ENCODE results near the gene FAM25A.

FAM25A gene

DNA sequence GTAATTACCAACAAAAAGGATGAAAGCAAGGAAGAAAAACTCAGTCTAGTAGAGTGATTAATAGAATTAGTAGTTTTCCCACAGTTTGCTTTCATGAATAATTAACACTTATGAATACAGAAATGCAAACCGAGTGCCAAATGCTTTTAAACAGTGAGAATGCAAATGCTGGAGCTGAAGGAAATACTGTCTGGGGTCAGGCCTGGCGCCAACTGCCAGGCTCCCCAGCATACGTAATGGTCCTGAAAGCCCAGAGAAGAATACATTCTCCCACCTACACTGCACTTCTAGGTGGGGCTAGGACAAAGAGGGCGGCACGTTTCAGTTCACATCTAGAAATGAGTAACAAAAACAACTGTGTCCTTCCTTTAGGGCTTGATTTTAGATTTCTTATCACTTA is 44.6 kb downstream of the FAM25A start:
- DNase-seq (ENCODE audit: low spot score) = no peak

DNA sequence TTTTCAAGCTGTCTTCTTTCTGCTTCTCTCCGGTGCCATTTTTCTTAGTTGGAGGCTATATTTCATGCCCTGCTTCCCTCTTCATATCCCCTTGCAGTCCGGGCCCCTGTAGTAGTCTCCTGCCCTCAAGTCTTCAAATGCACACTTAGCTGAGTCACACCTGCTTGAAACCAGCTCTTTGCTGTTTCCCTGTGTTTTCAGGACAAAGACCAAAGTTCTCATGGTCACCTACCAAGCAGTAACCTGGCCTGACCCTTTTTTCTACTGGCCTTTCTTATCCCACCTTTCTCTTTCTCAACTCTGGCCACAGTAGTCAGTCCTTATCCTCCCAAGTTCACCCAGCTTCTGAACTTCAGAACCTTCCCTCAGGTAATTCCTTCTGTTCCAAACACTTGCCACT is 46.1 kb downstream of the FAM25A start:
- no peak for DNase-seq (ENCODE audit: low spot score)

DNA sequence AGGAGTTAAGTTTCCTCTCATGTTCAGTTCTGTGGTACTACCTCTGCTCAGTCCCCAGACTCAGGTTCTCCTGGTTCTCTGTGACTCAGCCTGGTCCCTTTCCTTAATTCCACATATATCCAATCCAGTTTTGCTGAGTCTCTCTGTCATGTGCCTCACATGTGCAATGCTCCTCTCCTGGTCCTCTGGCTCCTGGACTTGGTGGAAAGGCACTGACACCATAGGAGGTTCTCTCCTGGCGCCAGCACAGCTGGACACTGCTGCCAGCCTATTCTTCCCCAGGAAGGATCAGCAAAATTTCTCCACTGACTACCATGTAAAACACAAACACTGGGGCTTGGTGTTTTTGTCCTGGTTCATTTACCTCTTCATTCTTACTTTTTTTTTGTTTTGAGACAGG is 46.8 kb downstream of the FAM25A start:
- no peak for DNase-seq (ENCODE audit: low spot score)

DNA sequence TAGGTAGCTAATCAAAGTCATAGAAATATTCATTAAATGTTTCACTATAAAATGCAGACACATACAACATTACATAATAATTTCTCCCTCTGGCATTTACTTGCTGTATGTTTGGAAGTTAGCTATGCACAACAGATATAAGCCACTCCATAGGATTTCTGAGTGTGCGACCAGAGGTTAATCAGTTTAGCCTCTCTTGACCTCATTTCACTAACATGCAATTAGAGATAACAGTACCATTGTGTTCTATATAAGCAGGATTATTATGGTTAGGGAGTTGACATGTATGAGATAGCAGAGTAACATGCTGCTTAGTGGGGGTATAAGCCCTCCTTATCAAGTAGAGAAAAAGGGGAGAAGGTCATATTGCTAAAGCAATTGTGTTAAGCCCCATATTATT is 48.2 kb downstream of the FAM25A start:
- no peak for DNase-seq (ENCODE audit: low spot score)

DNA sequence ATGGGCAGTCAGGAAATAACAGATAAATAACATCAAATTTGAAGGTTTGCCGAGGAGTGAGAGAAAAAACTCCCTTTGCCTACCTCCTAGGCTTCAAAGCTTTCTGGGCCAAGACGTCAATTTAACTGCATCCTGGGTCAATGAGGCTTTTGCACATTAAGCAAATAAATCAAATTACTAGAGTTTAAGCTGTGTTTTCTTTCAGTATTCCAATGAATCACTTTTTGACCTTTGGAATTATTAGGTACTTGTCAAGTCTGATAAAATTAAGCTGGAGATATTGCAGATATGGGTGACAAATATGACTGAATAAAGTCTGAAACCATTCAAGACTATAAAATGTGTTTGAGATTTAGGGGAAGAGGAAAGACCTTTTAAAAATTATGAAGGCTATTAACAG is 52.4 kb downstream of the FAM25A start:
- DNase-seq (ENCODE audit: low spot score) = no peak
